Ovary (tissue), 9 donors: ENCODE measurements around the gene FOXC2. TPM values are rescaled to one million over a fixed set of nuclear protein-coding genes. Genes with fewer than 3 reads are reported as not detected.
A peak's percentile ranks its signal among the peaks of the same experiment; 100 is the strongest.

Experiments used
- DNase-seq, 5 donors: peaks; one replicate each; pipeline ENCODE4 v3.0.0-alpha.2; 2019 to 2020
- H3K27ac ChIP-seq, 2 donors: fragments of 200-600 bp; one replicate each; pipeline versions ENCODE4 v1.5.1 to v1.8.0; 2019 to 2022
- H3K27me3 ChIP-seq: fragments of 200-600 bp; one replicate; pipeline ENCODE4 v1.8.0; 2022
- H3K36me3 ChIP-seq: fragments of 200-600 bp; sonication (generic); one replicate; pipeline ENCODE4 v1.5.1; 2019
- H3K4me1 ChIP-seq: one replicate; pipeline ENCODE4 v1.8.1; 2013; ENCODE audit warnings: mild to moderate bottlenecking, moderate library complexity; ENCODE audit not compliant: insufficient read depth
- H3K4me3 ChIP-seq: fragments of 200-600 bp; sonication (generic); one replicate; pipeline ENCODE4 v1.5.1; 2017
- H3K9me3 ChIP-seq, 2 donors: fragments of 200-600 bp in 1 of 2; sonication (generic) in 1 of 2; one replicate each; pipeline versions ENCODE4 v1.5.1 to v1.8.1; 2013 to 2019; ENCODE audit warnings: mild to moderate bottlenecking in 1 of 2, moderate library complexity in 1 of 2
- EP300 ChIP-seq: sonication (generic); formaldehyde crosslinking; IDR thresholded peaks from one replicate; pipeline ENCODE4 v1.6.1; 2017; ENCODE audit warnings: antibody characterized with exemption
- POLR2A ChIP-seq: fragments of 450-650 bp; IDR thresholded peaks from one replicate; pipeline ENCODE4 v1.6.1; 2017; ENCODE audit warnings: antibody characterized with exemption, mild to moderate bottlenecking, moderate library complexity
- WGBS, 3 donors: extraction: QIAGEN DNeasy Blood & Tissue Kit in 1 of 3; methylation state at CpG; one replicate each; pipeline versions ENCODE4 v1.1.5 to v1.1.7; 2013 to 2017; 5-methylcytosine and 5-hydroxymethylcytosine counted together
- intact Hi-C, 4 donors: fragments of 100-400 bp; cut with DNase I; formaldehyde crosslinking; loops; one replicate each; pipeline versions ENCODE4 v1.11.0 to v1.15.1; 2022 to 2023
- polyA plus RNA-seq, 2 donors: library from polyadenylated mRNA; stranded (reverse); fragments of 200-250 nt in 1 of 2; fragments of 350-450 nt in 1 of 2; fragmentation: Illumina TruSeq in 1 of 2; extraction: RNeasy Lipid Tissue Mini Kit (QIAGEN cat#74804) in 1 of 2; gene quantifications; one replicate each; pipeline ENCODE4 v1.2.3, GENCODE V29; 2013 to 2014
- total RNA-seq, 7 donors: library from RNA; depleted of rRNA in 2 of 7; stranded (reverse); fragments of >200 nt in 2 of 7; fragmentation: NEBNext Ultra II Directional in 3 of 7; extraction: Animal tissue kit (Norgen Biotek cat#: 25700) in 3 of 7; gene quantifications; one replicate each; pipeline versions ENCODE4 v1.1.0 to v1.2.4, GENCODE V29; 2016 to 2023
- TF ChIP-seq, protein P1 (sequence below), 3 donors: fragments of 450-650 bp in 2 of 3; fragments of 200-600 bp in 1 of 3; IDR thresholded peaks; one replicate each; pipeline versions ENCODE4 v1.5.1 to v1.8.0; 2016 to 2022; ENCODE audit warnings: antibody characterized with exemption in 3 of 3, mild to moderate bottlenecking in 1 of 3
- donor health status: DM: no; HTN: no; CAD: no; lungs with moderate emphysema.
- donor health status: DM: no; HTN: no; CAD: no.
- donor health status: Bipolar disorder and iron deficiency.
- donor health status: DM: yes; HTN: yes; CAD: no.
- donor health status: DM: no; HTN: no; CAD: no.
- donor health status: DM: yes; HTN: yes; CAD: no.

The FOXC2 gene
- total and polyA plus RNA-seq, 9 donors = 0.10 to 2.5 (median 0.36) TPM

DNA sequence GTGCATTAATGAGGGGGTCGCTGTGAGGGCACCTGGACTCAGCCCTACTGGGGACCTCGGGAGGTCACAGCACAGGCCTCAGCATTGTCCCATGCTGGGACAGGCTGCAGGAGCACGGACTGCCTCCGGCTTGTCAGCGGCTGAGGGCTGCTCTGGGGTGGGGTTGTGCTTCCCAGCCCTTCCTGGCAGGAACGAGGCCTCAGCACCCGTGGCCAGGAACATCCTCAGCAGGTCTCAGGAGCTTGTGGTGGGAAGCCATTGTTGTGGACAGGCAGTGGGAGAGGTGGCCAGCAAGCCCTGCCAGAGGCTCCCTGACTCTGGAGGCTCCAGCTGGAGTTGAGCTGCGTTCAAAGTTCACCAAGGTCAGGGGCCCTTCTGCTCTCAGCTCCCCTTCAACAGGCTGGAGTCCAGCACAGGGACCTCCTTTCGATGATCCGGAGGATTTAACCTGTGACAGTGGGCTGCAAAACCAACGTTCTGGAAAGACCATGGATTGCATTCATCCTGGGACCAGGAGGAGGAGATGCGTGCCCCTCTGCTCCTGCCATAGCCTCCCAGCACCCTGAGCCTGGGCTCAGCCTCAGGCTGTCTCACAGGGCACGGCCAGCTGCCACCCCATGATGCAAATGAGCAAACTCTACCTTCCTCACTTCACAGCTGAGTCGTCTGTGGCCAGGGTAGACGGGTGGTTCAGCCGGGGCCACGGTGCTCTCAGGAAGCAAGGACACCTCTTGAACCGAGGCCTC lies 44.3 kb downstream of the FOXC2 start:
- intact Hi-C loops = no loop called here
- H3K4me3 ChIP-seq = no peak overlapping the region
- H3K27me3 ChIP-seq = no peaks in the 10 kb centered on the region
- H3K27ac ChIP-seq = no peak overlapping the region
- no peaks in the 10 kb centered on the region for H3K9me3 ChIP-seq
- no peaks in the 10 kb centered on the region for H3K36me3 ChIP-seq
- peaks cover 1% of the 10 kb centered on the region for H3K4me1 ChIP-seq
- TF ChIP-seq, protein P1, sequence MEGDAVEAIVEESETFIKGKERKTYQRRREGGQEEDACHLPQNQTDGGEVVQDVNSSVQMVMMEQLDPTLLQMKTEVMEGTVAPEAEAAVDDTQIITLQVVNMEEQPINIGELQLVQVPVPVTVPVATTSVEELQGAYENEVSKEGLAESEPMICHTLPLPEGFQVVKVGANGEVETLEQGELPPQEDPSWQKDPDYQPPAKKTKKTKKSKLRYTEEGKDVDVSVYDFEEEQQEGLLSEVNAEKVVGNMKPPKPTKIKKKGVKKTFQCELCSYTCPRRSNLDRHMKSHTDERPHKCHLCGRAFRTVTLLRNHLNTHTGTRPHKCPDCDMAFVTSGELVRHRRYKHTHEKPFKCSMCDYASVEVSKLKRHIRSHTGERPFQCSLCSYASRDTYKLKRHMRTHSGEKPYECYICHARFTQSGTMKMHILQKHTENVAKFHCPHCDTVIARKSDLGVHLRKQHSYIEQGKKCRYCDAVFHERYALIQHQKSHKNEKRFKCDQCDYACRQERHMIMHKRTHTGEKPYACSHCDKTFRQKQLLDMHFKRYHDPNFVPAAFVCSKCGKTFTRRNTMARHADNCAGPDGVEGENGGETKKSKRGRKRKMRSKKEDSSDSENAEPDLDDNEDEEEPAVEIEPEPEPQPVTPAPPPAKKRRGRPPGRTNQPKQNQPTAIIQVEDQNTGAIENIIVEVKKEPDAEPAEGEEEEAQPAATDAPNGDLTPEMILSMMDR (IDR thresholded peaks at IDR 0.05) = no peak
- TF ChIP-seq EP300 = no peak
- no peak for TF ChIP-seq POLR2A
- WGBS, 3 donors = 37 to 39% (median 38%) methylated on average over 18 of the region's 18 CpGs
- no peak for DNase-seq

DNA sequence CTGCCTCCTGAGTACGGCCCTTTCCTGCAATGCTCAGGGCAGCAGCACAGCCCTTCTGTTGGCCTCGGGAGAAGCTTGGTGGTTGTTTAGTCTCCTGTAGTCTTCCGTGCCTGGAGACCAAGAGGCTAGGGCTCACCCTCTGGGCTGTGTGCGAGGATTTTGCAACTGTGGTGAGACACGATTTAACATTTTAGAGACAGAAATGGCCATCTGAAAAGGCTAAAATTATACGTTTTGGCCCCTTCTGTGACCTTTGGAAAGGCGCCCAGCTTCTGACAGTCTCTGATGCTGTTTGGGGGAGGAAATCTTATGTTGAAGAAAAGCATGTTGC lies 44.9 kb downstream of the FOXC2 start:
- H3K27ac ChIP-seq = no peak overlapping the region
- no peaks in the 10 kb centered on the region for H3K27me3 ChIP-seq
- 5 to 10% (median 7%) methylated on average over 7 of the region's 7 CpGs for WGBS, 3 donors
- DNase-seq = peak in 1 of 5 donors; percentile 33
- no peak overlapping the region for H3K4me3 ChIP-seq
- intact Hi-C loops = no loop called here
- peaks cover 1% of the 10 kb centered on the region for H3K4me1 ChIP-seq
- H3K9me3 ChIP-seq = no peaks in the 10 kb centered on the region
- H3K36me3 ChIP-seq = no peaks in the 10 kb centered on the region
- TF ChIP-seq, protein P1 (IDR thresholded peaks at IDR 0.05) = no peak
- TF ChIP-seq EP300 (no peak), POLR2A (no peak)

DNA sequence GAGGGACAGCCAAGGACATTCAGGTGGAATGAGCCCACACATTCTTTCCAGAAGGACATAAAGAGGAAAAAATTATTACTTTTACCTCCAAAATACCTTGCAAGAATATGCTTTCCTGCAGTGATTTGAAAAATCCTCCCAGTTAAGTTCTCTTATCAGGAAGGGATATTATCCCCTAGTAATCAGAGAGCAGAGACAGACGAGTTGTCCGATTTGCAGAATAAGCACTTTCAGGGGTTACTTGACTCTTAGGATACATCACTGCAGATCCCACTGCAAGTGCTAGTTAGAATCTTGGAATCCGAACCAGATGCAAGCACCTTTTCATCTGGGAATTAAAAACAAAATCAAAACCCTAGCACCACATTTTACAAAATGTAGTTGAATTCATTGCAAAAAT lies 45.3 kb downstream of the FOXC2 start:
- Histone ChIP-seq H3K27ac (no peak overlapping the region), H3K9me3 (no peaks in the 10 kb centered on the region), H3K4me1 (peaks cover 1% of the 10 kb centered on the region), H3K27me3 (no peaks in the 10 kb centered on the region), H3K4me3 (no peak overlapping the region), H3K36me3 (no peaks in the 10 kb centered on the region)
- no peak for DNase-seq
- whole genome bisulfite sequencing, 3 donors = 12 to 27% (median 13%) methylated on average over 3 of the region's 3 CpGs
- TF ChIP-seq POLR2A = no peak
- TF ChIP-seq, protein P1 (IDR thresholded peaks at IDR 0.05) = no peak
- intact Hi-C loops = no loop called here

DNA sequence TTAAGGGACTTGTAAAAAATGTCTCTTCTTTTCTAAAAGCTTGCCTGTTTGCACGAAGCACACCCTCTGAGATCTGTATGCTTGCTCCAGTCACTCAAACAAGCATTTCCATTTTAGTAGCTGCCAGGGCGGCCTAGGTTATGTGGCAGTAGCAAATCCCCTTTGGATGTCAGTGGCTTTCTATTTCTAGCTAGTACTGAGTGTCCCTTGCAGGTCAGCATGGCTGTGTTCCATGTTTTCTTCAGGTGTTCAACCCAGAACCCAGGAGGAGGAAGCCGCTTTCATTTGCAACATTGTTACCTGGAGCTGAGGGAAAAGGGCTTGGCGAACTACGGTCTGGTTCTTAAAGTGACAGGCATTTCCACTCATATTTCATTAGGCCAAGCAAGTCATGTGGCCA lies 48.1 kb downstream of the FOXC2 start:
- H3K27ac ChIP-seq = no peak overlapping the region
- TF ChIP-seq EP300 = no peak
- TF ChIP-seq POLR2A = no peak
- TF ChIP-seq, protein P1 (IDR thresholded peaks at IDR 0.05) = no peak
- H3K9me3 ChIP-seq = no peaks in the 10 kb centered on the region
- 72 to 77% (median 75%) methylated on average over 5 of the region's 5 CpGs for WGBS, 3 donors
- no peak for DNase-seq
- H3K27me3 ChIP-seq = no peaks in the 10 kb centered on the region
- no peaks in the 10 kb centered on the region for H3K36me3 ChIP-seq
- intact Hi-C loops = no loop called here
- H3K4me1 ChIP-seq = peaks cover 1% of the 10 kb centered on the region
- H3K4me3 ChIP-seq = no peak overlapping the region
